Mesodermal cell (in vitro differentiated cells): ENCODE results near the gene TTLL1.

Experiments
- H3K27ac ChIP-seq: 2 replicates; pipeline ENCODE4 v1.7.0; 2013; ENCODE audit warnings: mild to moderate bottlenecking, low read depth, low read length, moderate library complexity; ENCODE audit not compliant: severe bottlenecking
- H3K36me3 ChIP-seq: 2 replicates; pipeline ENCODE4 v1.7.1; 2013; ENCODE audit warnings: mild to moderate bottlenecking, low read length, moderate library complexity; ENCODE audit not compliant: control insufficient read depth, insufficient read depth
- H3K4me1 ChIP-seq: one replicate; pipeline ENCODE4 v1.7.1; 2013; ENCODE audit warnings: mild to moderate bottlenecking, low read length; ENCODE audit not compliant: insufficient read depth, control insufficient read depth, poor library complexity, severe bottlenecking
- H3K4me3 ChIP-seq: 2 replicates; pipeline ENCODE4 v1.7.0; 2013; ENCODE audit warnings: low read length, control low read depth, mild to moderate bottlenecking; ENCODE audit not compliant: insufficient read depth, poor library complexity, severe bottlenecking; ENCODE audit errors: extremely low read depth
- H3K9me3 ChIP-seq: 2 replicates; pipeline ENCODE4 v1.7.1; 2013; ENCODE audit warnings: mild to moderate bottlenecking, low read length, moderate library complexity; ENCODE audit not compliant: control insufficient read depth
- WGBS, 2 experiments: methylation state at CpG; one replicate each; pipeline ENCODE4 v1.1.5; 2013; ENCODE audit warnings: missing lambda C conversion rate in 2 of 2; ENCODE audit not compliant: insufficient coverage in 2 of 2; 5-methylcytosine and 5-hydroxymethylcytosine counted together

The TTLL1 gene

DNA sequence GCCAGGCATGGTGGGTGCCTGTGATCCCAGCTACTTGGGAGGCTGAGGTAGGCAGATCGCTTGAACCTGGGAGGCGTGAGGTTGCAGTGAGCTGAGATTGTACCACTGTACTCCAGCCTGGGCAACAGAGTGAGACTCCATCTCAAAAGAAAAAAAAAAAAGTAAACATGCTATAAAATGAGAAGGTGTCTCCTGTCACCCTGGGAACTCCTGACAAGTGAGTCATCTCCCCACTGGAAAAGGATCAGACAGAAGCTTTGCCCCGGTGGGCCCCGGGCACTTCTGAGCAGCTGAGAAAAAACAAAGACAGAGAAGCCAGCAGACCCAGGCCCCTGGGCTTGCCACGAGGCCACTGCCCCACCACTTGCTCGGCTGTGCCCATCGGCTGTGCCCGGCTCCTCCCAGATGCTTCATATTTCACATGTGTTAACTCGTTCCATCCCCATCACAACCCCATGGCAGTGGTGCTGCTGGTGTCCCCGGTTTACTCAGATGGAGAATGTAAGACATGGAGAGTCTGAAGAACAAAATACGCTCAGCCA lies 22.3 kb downstream of the TTLL1 start:
- Histone ChIP-seq H3K36me3 (peaks cover 12% of the 10 kb centered on the region), H3K4me1 (peaks cover 5% of the 10 kb centered on the region), H3K4me3 (no peak overlapping the region), H3K9me3 (no peaks in the 10 kb centered on the region), H3K27ac (no peak overlapping the region)
- 79 to 84% methylated on average over 7 to 9 of the region's 11 CpGs for WGBS, 2 experiments

GRCh38 chr22:43066134-43066533 lies 23.1 kb downstream of the TTLL1 start:
- 87 to 91% methylated on average over 5 to 6 of the region's 7 CpGs for WGBS, 2 experiments
- H3K9me3 ChIP-seq, result no peaks in the 10 kb centered on the region
- H3K27ac ChIP-seq, result no peak overlapping the region
- H3K36me3 ChIP-seq, result peaks cover 6% of the 10 kb centered on the region
- no peak overlapping the region for H3K4me3 ChIP-seq
- H3K4me1 ChIP-seq, result peaks cover 5% of the 10 kb centered on the region

- Histone ChIP-seq H3K4me1 (no peaks in the 10 kb centered on the region), H3K36me3 (peaks cover 6% of the 10 kb centered on the region), H3K27ac (no peak overlapping the region), H3K9me3 (no peaks in the 10 kb centered on the region), H3K4me3 (no peak overlapping the region)
- 38 to 67% methylated on average over 3 to 5 of the region's 5 CpGs for WGBS, 2 experiments
Observed at GRCh38 chr22:43060183-43060582, 29.0 kb downstream of the TTLL1 start.

GRCh38 chr22:43057641-43058040 lies 31.6 kb downstream of the TTLL1 start:
- H3K4me1 ChIP-seq, result peaks cover 3% of the 10 kb centered on the region
- no CpG with 5 or more reads among the region's 7 CpGs for WGBS, 2 experiments
- H3K9me3 ChIP-seq, result no peaks in the 10 kb centered on the region
- no peaks in the 10 kb centered on the region for H3K36me3 ChIP-seq
- no peak overlapping the region for H3K27ac ChIP-seq
- no peak overlapping the region for H3K4me3 ChIP-seq

DNA sequence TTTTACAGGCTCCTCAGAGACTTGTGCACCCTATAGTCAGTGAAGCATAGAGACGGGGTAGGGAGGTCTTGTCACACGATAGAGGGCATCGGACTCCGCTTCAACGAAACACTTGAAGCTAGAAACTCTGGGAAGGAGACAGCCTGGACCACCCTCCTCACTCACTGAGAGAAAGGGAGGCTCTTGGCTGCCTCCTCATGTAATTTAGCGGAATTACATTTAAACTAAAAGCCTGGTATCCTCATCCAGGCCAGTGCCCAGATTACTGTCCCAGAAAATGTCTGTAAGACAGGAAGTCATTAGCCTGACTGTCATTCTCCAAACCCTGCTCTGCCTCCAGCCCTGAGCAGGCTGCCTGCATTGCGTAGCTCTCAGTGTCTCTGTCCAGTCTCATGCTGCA lies 36.0 kb downstream of the TTLL1 start:
- peaks cover 2% of the 10 kb centered on the region for H3K36me3 ChIP-seq
- WGBS, 2 experiments, result 91 to 92% methylated on average over 6 to 7 of the region's 7 CpGs

DNA sequence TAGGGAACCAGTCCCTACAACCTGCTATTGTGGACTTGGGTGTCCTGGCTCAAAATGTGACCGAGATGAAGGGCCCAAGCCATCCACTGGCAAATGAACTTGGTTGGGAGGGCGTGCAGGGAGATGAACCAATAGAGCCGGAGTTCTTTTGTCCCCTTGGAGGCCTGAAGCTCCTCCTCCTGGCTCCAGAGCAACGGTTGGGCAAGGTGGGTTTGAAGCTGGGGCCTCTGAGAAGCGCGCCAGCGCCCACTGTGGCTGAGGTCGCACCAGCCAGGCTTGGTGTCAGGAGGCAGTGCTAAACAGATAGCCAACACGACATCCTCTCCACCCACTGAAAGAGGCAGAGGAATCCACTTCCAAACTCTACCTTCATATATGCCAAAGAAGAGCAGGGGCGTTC lies 38.2 kb downstream of the TTLL1 start:
- Histone ChIP-seq H3K36me3 (peaks cover 2% of the 10 kb centered on the region), H3K4me1 (peaks cover 3% of the 10 kb centered on the region), H3K9me3 (no peaks in the 10 kb centered on the region), H3K4me3 (no peak overlapping the region), H3K27ac (no peak overlapping the region)
- WGBS, 2 experiments, result 74 to 86% methylated on average over 8 to 9 of the region's 10 CpGs

More for the DNA sequence above, 36.0 kb downstream of the TTLL1 start:
- H3K4me1 ChIP-seq, result peaks cover 3% of the 10 kb centered on the region
- no peak overlapping the region for H3K27ac ChIP-seq
- no peak overlapping the region for H3K4me3 ChIP-seq
- no peaks in the 10 kb centered on the region for H3K9me3 ChIP-seq

- Histone ChIP-seq H3K36me3 (peaks cover 2% of the 10 kb centered on the region), H3K4me1 (no peaks in the 10 kb centered on the region), H3K4me3 (no peak overlapping the region), H3K27ac (no peak overlapping the region), H3K9me3 (no peaks in the 10 kb centered on the region)
- WGBS, 2 experiments, result 90 to 93% methylated on average over 3 to 6 of the region's 7 CpGs
Observed at GRCh38 chr22:43047605-43048004, 41.6 kb downstream of the TTLL1 start.

- Histone ChIP-seq H3K36me3 (no peaks in the 10 kb centered on the region), H3K27ac (no peak overlapping the region), H3K4me3 (no peak overlapping the region), H3K9me3 (no peaks in the 10 kb centered on the region), H3K4me1 (no peaks in the 10 kb centered on the region)
- 95 to 96% methylated on average over 7 to 8 of the region's 10 CpGs for WGBS, 2 experiments
Observed at GRCh38 chr22:43044290-43044712, 44.9 kb downstream of the TTLL1 start.

DNA sequence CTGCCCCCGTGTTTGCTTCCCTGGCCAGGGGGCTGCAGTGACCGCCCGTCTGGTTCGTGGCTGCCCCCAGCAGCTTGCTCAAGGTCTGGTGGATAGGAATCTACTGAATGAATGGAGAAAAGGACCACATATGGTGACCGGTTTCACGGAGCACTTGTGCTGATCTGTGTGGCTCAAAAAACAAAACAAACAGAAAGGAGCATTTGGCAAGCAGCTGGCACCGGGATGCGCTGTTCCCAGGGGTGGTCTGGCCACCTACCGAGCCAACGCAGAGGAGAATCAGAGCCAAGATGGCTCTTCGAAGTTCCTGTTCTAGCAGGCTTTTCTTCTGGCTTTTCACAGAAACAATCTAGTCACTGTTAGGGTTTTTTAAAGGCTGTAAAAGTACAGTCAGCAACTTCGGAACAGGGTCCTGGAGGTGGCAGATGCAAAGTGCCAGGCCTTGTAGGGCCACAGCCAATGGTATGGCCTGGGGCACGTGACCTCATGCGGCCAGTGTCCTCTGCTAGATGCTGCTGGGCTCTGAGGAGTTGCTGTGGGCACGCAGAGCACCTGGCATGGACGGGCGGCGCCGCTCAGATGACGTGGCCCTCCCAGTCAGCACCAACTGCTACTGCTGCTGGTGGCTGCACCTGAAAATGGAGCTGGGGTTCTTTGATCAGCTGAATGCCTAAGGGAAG lies 47.0 kb downstream of the TTLL1 start:
- 87 to 91% methylated on average over 16 to 20 of the region's 20 CpGs for WGBS, 2 experiments
- no peak overlapping the region for H3K27ac ChIP-seq
- no peak overlapping the region for H3K4me3 ChIP-seq

DNA sequence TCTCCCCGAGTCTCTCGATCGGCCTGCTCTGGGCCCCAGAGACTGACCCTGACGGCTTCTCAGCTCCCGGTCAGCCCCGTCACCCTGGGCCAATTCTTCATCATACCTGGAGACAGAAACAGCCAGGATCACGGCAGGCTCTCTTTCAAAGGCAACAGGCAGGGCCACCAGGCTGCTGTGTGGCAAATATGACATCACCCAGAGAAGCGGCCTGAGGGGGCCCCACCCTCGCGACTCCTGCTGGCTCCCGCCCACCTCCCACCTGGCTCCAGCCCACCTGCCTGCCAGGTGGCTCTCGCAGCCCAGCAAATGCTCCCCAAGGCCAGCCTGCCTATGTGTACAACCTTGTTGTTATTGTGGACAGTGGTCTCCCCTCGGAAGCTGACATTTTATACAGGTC lies 49.4 kb downstream of the TTLL1 start:
- no peaks in the 10 kb centered on the region for H3K36me3 ChIP-seq
- H3K9me3 ChIP-seq, result no peaks in the 10 kb centered on the region
- 85 to 90% methylated on average over 9 to 10 of the region's 13 CpGs for WGBS, 2 experiments
- no peak overlapping the region for H3K4me3 ChIP-seq
- H3K27ac ChIP-seq, result no peak overlapping the region
- H3K4me1 ChIP-seq, result no peaks in the 10 kb centered on the region

More for the DNA sequence above, 47.0 kb downstream of the TTLL1 start:
- Histone ChIP-seq H3K36me3 (no peaks in the 10 kb centered on the region), H3K9me3 (no peaks in the 10 kb centered on the region), H3K4me1 (no peaks in the 10 kb centered on the region)

DNA sequence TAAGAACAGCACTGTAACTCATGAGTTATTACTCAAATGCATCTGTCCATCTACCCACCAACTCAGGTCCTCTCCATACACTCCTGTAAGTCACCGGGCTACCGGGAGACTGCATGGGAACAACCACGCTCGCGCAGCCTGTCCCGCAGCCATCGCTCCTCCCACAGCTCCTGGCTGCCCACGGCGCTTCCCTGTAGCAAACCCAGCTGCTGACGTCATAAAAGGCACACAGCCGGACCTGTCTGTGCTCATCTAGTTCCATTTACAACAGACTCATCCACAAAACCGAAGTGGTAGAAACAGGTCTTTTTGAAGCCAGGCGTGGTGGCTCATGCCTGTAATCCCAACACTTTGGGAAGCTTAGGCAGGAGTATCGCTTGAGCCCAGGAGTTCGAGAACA lies 50.9 kb downstream of the TTLL1 start:
- H3K9me3 ChIP-seq, result no peaks in the 10 kb centered on the region
- H3K4me3 ChIP-seq, result no peak overlapping the region
- H3K27ac ChIP-seq, result no peak overlapping the region
- WGBS, 2 experiments, result 91 to 97% methylated on average over 15 of the region's 15 CpGs
- no peaks in the 10 kb centered on the region for H3K4me1 ChIP-seq
- H3K36me3 ChIP-seq, result no peaks in the 10 kb centered on the region
